Stimulated activated CD8-positive, alpha-beta memory T cell treated with anti-CD3 and anti-CD28 coated beads, Interleukin-15, amount 100 ng/mL, for 4 hours (primary cell): ENCODE measurements around the gene C9orf72.
"Not testable (repeated sequence)": the region's sequence is repeated elsewhere in the genome, so short reads cannot be mapped to it uniquely, and the experiment has no call there.

ENCODE experiments used
- DNase-seq, 2 donors: peaks; one replicate each; pipeline ENCODE4 v3.0.0-alpha.2; 2020; ENCODE audit warnings: low read depth in 2 of 2

Gene C9orf72

GRCh38 chr9:27572918-27573633, at the start of gene C9orf72:
C9orf72 (minus strand) TSS chr9:27573481; CDS start chr9:27567120, 6,361 bp downstream.
- peak; percentile 84 for DNase-seq

GRCh38 chr9:27622693-27623340, 49.5 kb upstream of the C9orf72 start:
- DNase-seq, result no peak

- DNase-seq, result no peak
Observed at GRCh38 chr9:27619743-27620142, 46.5 kb upstream of the C9orf72 start.

- DNase-seq, result no peak
Observed at GRCh38 chr9:27618066-27618465, 44.8 kb upstream of the C9orf72 start.

- no peak for DNase-seq
Observed at GRCh38 chr9:27614551-27614950, 41.3 kb upstream of the C9orf72 start.

GRCh38 chr9:27612036-27612435, 38.8 kb upstream of the C9orf72 start:
- DNase-seq, result not testable (repeated sequence)

- no peak for DNase-seq
Observed at GRCh38 chr9:27610622-27611021, 37.3 kb upstream of the C9orf72 start.

GRCh38 chr9:27602954-27603353, 29.7 kb upstream of the C9orf72 start:
- no peak for DNase-seq

- no peak for DNase-seq
Observed at GRCh38 chr9:27602142-27602861, 29.0 kb upstream of the C9orf72 start.

- no peak for DNase-seq
Observed at GRCh38 chr9:27601396-27601795, 28.1 kb upstream of the C9orf72 start.

- no peak for DNase-seq
Observed at GRCh38 chr9:27600256-27600655, 27.0 kb upstream of the C9orf72 start.

GRCh38 chr9:27599870-27600238, 26.6 kb upstream of the C9orf72 start:
- no peak for DNase-seq

GRCh38 chr9:27599102-27599869, 26.0 kb upstream of the C9orf72 start:
- no peak for DNase-seq

GRCh38 chr9:27595733-27596132, 22.5 kb upstream of the C9orf72 start:
- DNase-seq, result no peak

- DNase-seq, result no peak
Observed at GRCh38 chr9:27591672-27592071, 18.4 kb upstream of the C9orf72 start.

GRCh38 chr9:27591093-27591492, 17.8 kb upstream of the C9orf72 start:
- no peak for DNase-seq

- no peak for DNase-seq
Observed at GRCh38 chr9:27590651-27591050, 17.4 kb upstream of the C9orf72 start.

- DNase-seq, result no peak
Observed at GRCh38 chr9:27589462-27589861, 16.2 kb upstream of the C9orf72 start.

GRCh38 chr9:27586304-27586703, 13.0 kb upstream of the C9orf72 start:
- no peak for DNase-seq

GRCh38 chr9:27584931-27585330, 11.7 kb upstream of the C9orf72 start:
- DNase-seq, result no peak

GRCh38 chr9:27582794-27583193, 9.5 kb upstream of the C9orf72 start:
- no peak for DNase-seq

- DNase-seq, result no peak
Observed at GRCh38 chr9:27581826-27582225, 8.5 kb upstream of the C9orf72 start.
